ENCODE results near the gene TGFBRAP1. TPM values are rescaled to one million over a fixed set of nuclear protein-coding genes. Genes with fewer than 3 reads are reported as not detected.
A peak's percentile ranks its signal among the peaks of the same experiment; 100 is the strongest.

The TGFBRAP1 gene
- total and polyA plus RNA-seq, 9 of the 15 experiments (the other 6 are each of a cell fraction or from before 2014, with no cell fraction given): 3.7 to 18.0 (median 11.0) TPM

DNA sequence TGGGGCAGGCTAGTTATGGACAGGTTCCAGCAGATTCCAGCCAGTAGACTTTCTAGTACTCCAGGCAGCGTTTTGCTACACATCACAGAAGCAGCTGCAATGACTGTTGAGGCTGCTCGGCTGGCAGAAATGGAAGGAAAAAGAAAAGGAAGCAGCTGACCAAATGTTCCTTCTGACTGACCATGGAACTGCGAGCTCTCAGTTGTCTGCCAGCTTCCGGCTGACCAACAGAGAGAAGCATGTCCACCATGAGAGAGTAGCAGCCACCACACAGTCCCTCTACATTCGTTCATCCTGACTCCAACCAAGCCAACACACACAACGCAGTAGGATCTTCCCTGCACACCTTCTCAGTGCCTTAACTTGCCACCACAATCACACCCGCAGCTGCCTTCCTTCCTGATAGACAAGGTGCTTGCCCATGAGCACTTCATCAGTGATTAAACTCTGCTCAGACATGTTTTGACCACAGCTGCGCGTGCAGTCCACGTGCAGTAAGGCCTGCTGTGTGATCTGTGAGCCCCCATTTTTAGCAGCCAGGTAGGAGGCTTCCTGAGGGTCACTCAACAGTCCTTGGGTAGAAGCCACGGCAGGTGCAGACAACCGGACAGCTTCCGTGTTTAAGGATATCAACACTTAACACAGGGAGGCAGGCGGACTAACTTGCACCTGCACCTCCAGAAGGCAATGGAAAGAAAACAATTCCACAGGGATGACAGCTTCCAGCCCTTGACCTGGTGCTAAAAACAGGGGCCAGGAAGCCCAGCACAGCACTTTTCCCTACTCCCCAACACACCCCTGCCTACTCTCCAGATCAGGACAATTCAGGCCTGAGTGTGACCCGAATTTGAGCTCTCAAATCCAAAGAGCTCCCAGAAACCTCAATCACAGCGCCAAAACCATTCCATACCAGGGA lies 996 bp downstream of the TGFBRAP1 start (continued):
- TF ChIP-seq, protein P1, sequence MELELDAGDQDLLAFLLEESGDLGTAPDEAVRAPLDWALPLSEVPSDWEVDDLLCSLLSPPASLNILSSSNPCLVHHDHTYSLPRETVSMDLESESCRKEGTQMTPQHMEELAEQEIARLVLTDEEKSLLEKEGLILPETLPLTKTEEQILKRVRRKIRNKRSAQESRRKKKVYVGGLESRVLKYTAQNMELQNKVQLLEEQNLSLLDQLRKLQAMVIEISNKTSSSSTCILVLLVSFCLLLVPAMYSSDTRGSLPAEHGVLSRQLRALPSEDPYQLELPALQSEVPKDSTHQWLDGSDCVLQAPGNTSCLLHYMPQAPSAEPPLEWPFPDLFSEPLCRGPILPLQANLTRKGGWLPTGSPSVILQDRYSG (tag; conservative IDR thresholded peaks at IDR 0.05; ENCODE audit: low read depth): no peak
- TF ChIP-seq, protein P2, sequence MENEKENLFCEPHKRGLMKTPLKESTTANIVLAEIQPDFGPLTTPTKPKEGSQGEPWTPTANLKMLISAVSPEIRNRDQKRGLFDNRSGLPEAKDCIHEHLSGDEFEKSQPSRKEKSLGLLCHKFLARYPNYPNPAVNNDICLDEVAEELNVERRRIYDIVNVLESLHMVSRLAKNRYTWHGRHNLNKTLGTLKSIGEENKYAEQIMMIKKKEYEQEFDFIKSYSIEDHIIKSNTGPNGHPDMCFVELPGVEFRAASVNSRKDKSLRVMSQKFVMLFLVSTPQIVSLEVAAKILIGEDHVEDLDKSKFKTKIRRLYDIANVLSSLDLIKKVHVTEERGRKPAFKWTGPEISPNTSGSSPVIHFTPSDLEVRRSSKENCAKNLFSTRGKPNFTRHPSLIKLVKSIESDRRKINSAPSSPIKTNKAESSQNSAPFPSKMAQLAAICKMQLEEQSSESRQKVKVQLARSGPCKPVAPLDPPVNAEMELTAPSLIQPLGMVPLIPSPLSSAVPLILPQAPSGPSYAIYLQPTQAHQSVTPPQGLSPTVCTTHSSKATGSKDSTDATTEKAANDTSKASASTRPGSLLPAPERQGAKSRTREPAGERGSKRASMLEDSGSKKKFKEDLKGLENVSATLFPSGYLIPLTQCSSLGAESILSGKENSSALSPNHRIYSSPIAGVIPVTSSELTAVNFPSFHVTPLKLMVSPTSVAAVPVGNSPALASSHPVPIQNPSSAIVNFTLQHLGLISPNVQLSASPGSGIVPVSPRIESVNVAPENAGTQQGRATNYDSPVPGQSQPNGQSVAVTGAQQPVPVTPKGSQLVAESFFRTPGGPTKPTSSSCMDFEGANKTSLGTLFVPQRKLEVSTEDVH (IDR thresholded peaks at IDR 0.05; ENCODE audit: low read depth, partially characterized antibody): no peak
- no peak for TF ChIP-seq POU5F1 (IDR thresholded peaks at IDR 0.05; ENCODE audit: borderline replicate concordance, low read depth, low read length, partially characterized antibody)
- TF ChIP-seq NR2C1 (IDR thresholded peaks at IDR 0.05): no peak
- no peak for TF ChIP-seq NR2C1 (tag; IDR thresholded peaks at IDR 0.05)
- TF ChIP-seq NRF1 (conservative IDR thresholded peaks at IDR 0.05 in 1 of 2, IDR thresholded peaks at IDR 0.05 in 1 of 2): 0 out of 4 replicates have a peak, but pooled peaks of 1 of the 2 experiments have one; percentile 18
- no peak for TF ChIP-seq DACH1 (IDR thresholded peaks at IDR 0.05; ENCODE audit: partially characterized antibody)
- TF ChIP-seq HDAC2 (IDR thresholded peaks at IDR 0.05): peak; percentile 41; the same call in 1 of the 2 replicates
- TF ChIP-seq ERF (CRISPR knock-in tag; IDR thresholded peaks at IDR 0.05): no peak
- peak in 1 of 2 experiments; percentile 14; a peak in 1 of 4 replicates for TF ChIP-seq RCOR1 (IDR thresholded peaks at IDR 0.05; ENCODE audit: borderline replicate concordance in 1 of 2, low read depth in 2 of 2, low read length in 2 of 2)
- TF ChIP-seq ZNF24 (IDR thresholded peaks at IDR 0.05): no peak
- TF ChIP-seq EGR1 (conservative IDR thresholded peaks at IDR 0.05): no peak
- TF ChIP-seq RBM17 (IDR thresholded peaks at IDR 0.05; ENCODE audit: borderline replicate concordance, low read depth, low read length): no peak
- TF ChIP-seq STAT6 (CRISPR knock-in tag; IDR thresholded peaks at IDR 0.05): no peak
- TF ChIP-seq, protein P3, sequence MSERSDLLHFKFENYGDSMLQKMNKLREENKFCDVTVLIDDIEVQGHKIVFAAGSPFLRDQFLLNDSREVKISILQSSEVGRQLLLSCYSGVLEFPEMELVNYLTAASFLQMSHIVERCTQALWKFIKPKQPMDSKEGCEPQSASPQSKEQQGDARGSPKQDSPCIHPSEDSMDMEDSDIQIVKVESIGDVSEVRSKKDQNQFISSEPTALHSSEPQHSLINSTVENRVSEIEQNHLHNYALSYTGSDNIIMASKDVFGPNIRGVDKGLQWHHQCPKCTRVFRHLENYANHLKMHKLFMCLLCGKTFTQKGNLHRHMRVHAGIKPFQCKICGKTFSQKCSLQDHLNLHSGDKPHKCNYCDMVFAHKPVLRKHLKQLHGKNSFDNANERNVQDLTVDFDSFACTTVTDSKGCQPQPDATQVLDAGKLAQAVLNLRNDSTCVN (CRISPR knock-in tag; IDR thresholded peaks at IDR 0.05): no peak
- no peak for TF ChIP-seq SREBF1 (IDR thresholded peaks at IDR 0.05; ENCODE audit: borderline replicate concordance, low read depth, low read length)
- TF ChIP-seq LEF1 (IDR thresholded peaks at IDR 0.05): peak; percentile 44; the same call in 1 of the 2 replicates
- TF ChIP-seq NCOA2 (IDR thresholded peaks at IDR 0.05; ENCODE audit: partially characterized antibody in 2 of 2): no peak
